Keratinocyte (primary cell): Measurements from ENCODE around the gene WDR70.

Source experiments
- EZH2 ChIP-seq: IDR thresholded peaks from one replicate; pipeline ENCODE4 v1.6.1; 2012; ENCODE audit warnings: inconsistent platforms, mild to moderate bottlenecking, low read length, moderate library complexity
- TF ChIP-seq, protein P1 (sequence below), 3 experiments: IDR thresholded peaks in 1 of 3; conservative IDR thresholded peaks in 1 of 3; optimal IDR thresholded peaks in 1 of 3; 2 replicates in 2 of 3; 3 replicates in 1 of 3; pipeline versions ENCODE3 to v1.5.1; 2011; ENCODE audit warnings: low read length in 3 of 3, mild to moderate bottlenecking in 3 of 3, moderate library complexity in 2 of 3, control low read depth in 1 of 3, inconsistent platforms in 1 of 3; ENCODE audit not compliant: insufficient read depth in 2 of 3; ENCODE audit errors: extremely low read depth in 1 of 3

DNA sequence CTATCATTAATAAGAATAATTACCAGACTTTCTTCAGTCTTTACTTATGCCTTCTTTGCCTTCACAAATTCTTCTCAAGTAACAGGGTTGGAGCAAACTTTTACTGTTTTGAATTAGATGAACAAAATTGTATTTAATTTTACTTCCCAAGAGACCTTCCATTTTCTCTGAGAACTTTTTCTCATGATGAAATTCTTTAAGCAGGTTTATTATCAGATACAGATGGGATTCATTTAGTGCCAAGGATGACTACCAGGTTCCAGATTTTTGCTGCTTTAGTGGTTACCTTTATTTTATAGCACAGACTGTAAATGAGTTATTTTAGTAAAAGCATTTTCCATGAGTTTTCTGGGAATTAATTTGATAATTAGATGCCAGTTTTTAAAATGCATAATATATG, 335.6 kb downstream of the WDR70 start:
- no peak for TF ChIP-seq EZH2
- TF ChIP-seq, protein P1, sequence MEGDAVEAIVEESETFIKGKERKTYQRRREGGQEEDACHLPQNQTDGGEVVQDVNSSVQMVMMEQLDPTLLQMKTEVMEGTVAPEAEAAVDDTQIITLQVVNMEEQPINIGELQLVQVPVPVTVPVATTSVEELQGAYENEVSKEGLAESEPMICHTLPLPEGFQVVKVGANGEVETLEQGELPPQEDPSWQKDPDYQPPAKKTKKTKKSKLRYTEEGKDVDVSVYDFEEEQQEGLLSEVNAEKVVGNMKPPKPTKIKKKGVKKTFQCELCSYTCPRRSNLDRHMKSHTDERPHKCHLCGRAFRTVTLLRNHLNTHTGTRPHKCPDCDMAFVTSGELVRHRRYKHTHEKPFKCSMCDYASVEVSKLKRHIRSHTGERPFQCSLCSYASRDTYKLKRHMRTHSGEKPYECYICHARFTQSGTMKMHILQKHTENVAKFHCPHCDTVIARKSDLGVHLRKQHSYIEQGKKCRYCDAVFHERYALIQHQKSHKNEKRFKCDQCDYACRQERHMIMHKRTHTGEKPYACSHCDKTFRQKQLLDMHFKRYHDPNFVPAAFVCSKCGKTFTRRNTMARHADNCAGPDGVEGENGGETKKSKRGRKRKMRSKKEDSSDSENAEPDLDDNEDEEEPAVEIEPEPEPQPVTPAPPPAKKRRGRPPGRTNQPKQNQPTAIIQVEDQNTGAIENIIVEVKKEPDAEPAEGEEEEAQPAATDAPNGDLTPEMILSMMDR (optimal IDR thresholded peaks at IDR 0.05 in 1 of 3, IDR thresholded peaks at IDR 0.05 in 1 of 3, conservative IDR thresholded peaks at IDR 0.05 in 1 of 3; ENCODE audit: extremely low read depth in 1 of 3, insufficient read depth in 2 of 3, low read length in 3 of 3), result no peak
